Natural killer cell treated with Interleukin-12 subunit alpha and Interleukin-12 subunit beta and Interleukin-15 and Interleukin-18, amount 100 ng/mL, for 72 hours (primary cell): ENCODE data around the gene JADE2. TPM values are rescaled to one million over a fixed set of nuclear protein-coding genes. Genes with fewer than 3 reads are reported as not detected.
A peak's percentile ranks its signal among the peaks of the same experiment; 100 is the strongest.
"Not testable (repeated sequence)": the region's sequence is repeated elsewhere in the genome, so short reads cannot be mapped to it uniquely, and the experiment has no call there.

Source experiments
- ATAC-seq, 2 donors: fragments of 150-1000 bp; cut with Tn5 transposase in 1 of 2; sonication (Bioruptor Pico), chemical (Tn5 transposase) in 1 of 2; 2 replicates each; pipeline ENCODE4 v1.10.0; 2021
- DNase-seq: peaks from one replicate; pipeline ENCODE4 v3.0.0; 2022; ENCODE audit warnings: low spot score
- H3K27ac Mint-ChIP-seq, 2 donors: 1 replicate in 1 of 2; 2 replicates in 1 of 2; pipeline ENCODE4 v1.8.0; 2022; ENCODE audit warnings: mixed read lengths in 2 of 2, mild to moderate bottlenecking in 1 of 2, moderate library complexity in 1 of 2
- H3K27me3 Mint-ChIP-seq, 2 donors: 1 replicate in 1 of 2; 2 replicates in 1 of 2; pipeline ENCODE4 v1.8.0; 2022; ENCODE audit warnings: mixed read lengths in 2 of 2
- H3K36me3 Mint-ChIP-seq: one replicate; pipeline ENCODE4 v1.8.0; 2022; ENCODE audit warnings: mixed read lengths
- H3K4me1 Mint-ChIP-seq, 2 donors: 1 replicate in 1 of 2; 2 replicates in 1 of 2; pipeline ENCODE4 v1.8.0; 2022; ENCODE audit warnings: low read depth in 2 of 2, mixed read lengths in 2 of 2, mild to moderate bottlenecking in 1 of 2
- H3K4me3 Mint-ChIP-seq: one replicate; pipeline ENCODE4 v1.8.0; 2022; ENCODE audit warnings: mixed read lengths
- H3K9me3 Mint-ChIP-seq: 2 replicates; pipeline ENCODE4 v1.8.0; 2022; ENCODE audit warnings: mixed read lengths
- total RNA-seq, 2 donors: library from RNA; stranded (reverse); gene quantifications; one replicate each; pipeline ENCODE4 v1.2.3, GENCODE V29; 2022

The JADE2 gene
- total RNA-seq, 2 donors from 2014 or later, result 45.2 to 70.8 TPM

- Mint-ChIP-seq H3K27ac (no peak overlapping the region), H3K4me3 (no peak overlapping the region), H3K36me3 (no peaks in the 10 kb centered on the region), H3K9me3 (no peaks in the 10 kb centered on the region), H3K4me1 (peaks cover 5 to 6% of the 10 kb centered on the region in 2 donors), H3K27me3 (peaks cover 0 to 2% of the 10 kb centered on the region in 2 donors)
- ATAC-seq (no peak), DNase-seq (no peak)
Observed at GRCh38 chr5:134595458-134595838, 70.0 kb downstream of the JADE2 start.

GRCh38 chr5:134599820-134600219 is 74.3 kb downstream of the JADE2 start:
- not testable (repeated sequence) for H3K4me1 Mint-ChIP-seq, DNase-seq, H3K27ac Mint-ChIP-seq, H3K36me3 Mint-ChIP-seq, H3K27me3 Mint-ChIP-seq, ATAC-seq, H3K9me3 Mint-ChIP-seq, H3K4me3 Mint-ChIP-seq

- Mint-ChIP-seq H3K4me1 (peaks cover 0 to 3% of the 10 kb centered on the region in 2 donors), H3K27ac (no peak overlapping the region), H3K9me3 (no peaks in the 10 kb centered on the region), H3K27me3 (peaks cover 0 to 2% of the 10 kb centered on the region in 2 donors), H3K4me3 (no peak overlapping the region), H3K36me3 (no peaks in the 10 kb centered on the region)
- ATAC-seq, result no peak
- no peak for DNase-seq
Observed at GRCh38 chr5:134600600-134600999, 75.1 kb downstream of the JADE2 start.

GRCh38 chr5:134603059-134603458 is 77.6 kb downstream of the JADE2 start:
- Mint-ChIP-seq H3K36me3 (peaks cover 8% of the 10 kb centered on the region), H3K27ac (peak overlapping the region in 1 of 2 donors; percentile 78), H3K4me1 (peaks cover 0 to 3% of the 10 kb centered on the region in 2 donors), H3K27me3 (no peaks in the 10 kb centered on the region), H3K9me3 (no peaks in the 10 kb centered on the region), H3K4me3 (peak overlapping the region; percentile 17)
- ATAC-seq (peak in 1 of 2 donors; percentile 77), DNase-seq (no peak)

GRCh38 chr5:134604908-134605307 is 79.4 kb downstream of the JADE2 start:
- Mint-ChIP-seq H3K27me3 (no peaks in the 10 kb centered on the region), H3K9me3 (no peaks in the 10 kb centered on the region), H3K4me1 (peaks cover 6 to 7% of the 10 kb centered on the region in 2 donors), H3K4me3 (peak overlapping the region; percentile 30), H3K36me3 (peaks cover 24% of the 10 kb centered on the region), H3K27ac (peak overlapping the region; percentile 60 to 78)
- ATAC-seq (peak in 1 of 2 donors; percentile 48), DNase-seq (no peak)

GRCh38 chr5:134606726-134607125 is 81.3 kb downstream of the JADE2 start:
- no peak overlapping the region for H3K4me3 Mint-ChIP-seq
- H3K36me3 Mint-ChIP-seq, result peaks cover 29% of the 10 kb centered on the region
- ATAC-seq, result no peak
- DNase-seq, result no peak
- no peak overlapping the region for H3K27ac Mint-ChIP-seq
- H3K4me1 Mint-ChIP-seq, result peaks cover 7 to 8% of the 10 kb centered on the region in 2 donors
- no peaks in the 10 kb centered on the region for H3K9me3 Mint-ChIP-seq
- no peaks in the 10 kb centered on the region for H3K27me3 Mint-ChIP-seq

GRCh38 chr5:134608555-134608954 is 83.1 kb downstream of the JADE2 start:
- ATAC-seq (no peak), DNase-seq (no peak)
- H3K27me3 Mint-ChIP-seq, result no peaks in the 10 kb centered on the region
- H3K4me1 Mint-ChIP-seq, result peaks cover 7 to 8% of the 10 kb centered on the region in 2 donors
- peak overlapping the region; percentile 57 to 92 for H3K27ac Mint-ChIP-seq
- no peaks in the 10 kb centered on the region for H3K9me3 Mint-ChIP-seq
- H3K36me3 Mint-ChIP-seq, result peaks cover 37% of the 10 kb centered on the region
- no peak overlapping the region for H3K4me3 Mint-ChIP-seq

- H3K4me3 Mint-ChIP-seq, result peak overlapping the region; percentile 16
- no peaks in the 10 kb centered on the region for H3K27me3 Mint-ChIP-seq
- H3K9me3 Mint-ChIP-seq, result no peaks in the 10 kb centered on the region
- H3K4me1 Mint-ChIP-seq, result peaks cover 7 to 8% of the 10 kb centered on the region in 2 donors
- DNase-seq, result no peak
- peak in 1 of 2 donors; percentile 60 for ATAC-seq
- peak overlapping the region; percentile 57 to 92 for H3K27ac Mint-ChIP-seq
- H3K36me3 Mint-ChIP-seq, result peaks cover 37% of the 10 kb centered on the region
Observed at GRCh38 chr5:134609232-134609851, 83.9 kb downstream of the JADE2 start.

GRCh38 chr5:134610725-134611124 is 85.3 kb downstream of the JADE2 start:
- no peaks in the 10 kb centered on the region for H3K9me3 Mint-ChIP-seq
- H3K4me3 Mint-ChIP-seq, result no peak overlapping the region
- ATAC-seq, result no peak
- H3K27ac Mint-ChIP-seq, result no peak overlapping the region
- H3K4me1 Mint-ChIP-seq, result peaks cover 4 to 8% of the 10 kb centered on the region in 2 donors
- peaks cover 37% of the 10 kb centered on the region for H3K36me3 Mint-ChIP-seq
- DNase-seq, result no peak
- H3K27me3 Mint-ChIP-seq, result no peaks in the 10 kb centered on the region

GRCh38 chr5:134611515-134611914 is 86.0 kb downstream of the JADE2 start:
- Mint-ChIP-seq H3K27ac (no peak overlapping the region), H3K4me1 (peaks cover 4 to 8% of the 10 kb centered on the region in 2 donors), H3K9me3 (no peaks in the 10 kb centered on the region), H3K36me3 (peaks cover 37% of the 10 kb centered on the region), H3K4me3 (no peak overlapping the region), H3K27me3 (no peaks in the 10 kb centered on the region)
- ATAC-seq (no peak), DNase-seq (no peak)

GRCh38 chr5:134614450-134615085 is 89.1 kb downstream of the JADE2 start:
- peak overlapping the region in 1 of 2 donors; percentile 34 for H3K27ac Mint-ChIP-seq
- no peak for DNase-seq
- H3K36me3 Mint-ChIP-seq, result peaks cover 14% of the 10 kb centered on the region

GRCh38 chr5:134620634-134621033 is 95.2 kb downstream of the JADE2 start:
- no peak for ATAC-seq
- DNase-seq, result no peak
- no peak overlapping the region for H3K4me3 Mint-ChIP-seq
- H3K36me3 Mint-ChIP-seq, result no peaks in the 10 kb centered on the region
- no peaks in the 10 kb centered on the region for H3K9me3 Mint-ChIP-seq
- H3K4me1 Mint-ChIP-seq, result peaks cover 9 to 10% of the 10 kb centered on the region in 2 donors
- H3K27me3 Mint-ChIP-seq, result no peaks in the 10 kb centered on the region
- no peak overlapping the region for H3K27ac Mint-ChIP-seq

More at GRCh38 chr5:134614450-134615085, 89.1 kb downstream of the JADE2 start:
- no peaks in the 10 kb centered on the region for H3K27me3 Mint-ChIP-seq
- H3K4me1 Mint-ChIP-seq, result peaks cover 0 to 2% of the 10 kb centered on the region in 2 donors
- H3K9me3 Mint-ChIP-seq, result no peaks in the 10 kb centered on the region
- no peak for ATAC-seq
- H3K4me3 Mint-ChIP-seq, result no peak overlapping the region

GRCh38 chr5:134625559-134625958 is 100.1 kb downstream of the JADE2 start:
- H3K27ac Mint-ChIP-seq, result no peak overlapping the region
- H3K9me3 Mint-ChIP-seq, result no peaks in the 10 kb centered on the region
- no peak for DNase-seq
- H3K27me3 Mint-ChIP-seq, result no peaks in the 10 kb centered on the region
- H3K4me3 Mint-ChIP-seq, result no peak overlapping the region
- H3K36me3 Mint-ChIP-seq, result no peaks in the 10 kb centered on the region
- ATAC-seq, result no peak
- peaks cover 14 to 16% of the 10 kb centered on the region in 2 donors for H3K4me1 Mint-ChIP-seq

GRCh38 chr5:134626369-134627014 is 101.0 kb downstream of the JADE2 start:
- Mint-ChIP-seq H3K36me3 (peaks cover 4% of the 10 kb centered on the region), H3K9me3 (no peaks in the 10 kb centered on the region), H3K4me3 (no peak overlapping the region), H3K4me1 (peaks cover 20 to 22% of the 10 kb centered on the region in 2 donors), H3K27me3 (no peaks in the 10 kb centered on the region), H3K27ac (peak overlapping the region in 1 of 2 donors; percentile 10)
- no peak for ATAC-seq
- DNase-seq, result no peak
